ENCODE measurements around the gene MOV10.
A peak's percentile ranks its signal among the peaks of the same experiment; 100 is the strongest.

Gene MOV10

DNA sequence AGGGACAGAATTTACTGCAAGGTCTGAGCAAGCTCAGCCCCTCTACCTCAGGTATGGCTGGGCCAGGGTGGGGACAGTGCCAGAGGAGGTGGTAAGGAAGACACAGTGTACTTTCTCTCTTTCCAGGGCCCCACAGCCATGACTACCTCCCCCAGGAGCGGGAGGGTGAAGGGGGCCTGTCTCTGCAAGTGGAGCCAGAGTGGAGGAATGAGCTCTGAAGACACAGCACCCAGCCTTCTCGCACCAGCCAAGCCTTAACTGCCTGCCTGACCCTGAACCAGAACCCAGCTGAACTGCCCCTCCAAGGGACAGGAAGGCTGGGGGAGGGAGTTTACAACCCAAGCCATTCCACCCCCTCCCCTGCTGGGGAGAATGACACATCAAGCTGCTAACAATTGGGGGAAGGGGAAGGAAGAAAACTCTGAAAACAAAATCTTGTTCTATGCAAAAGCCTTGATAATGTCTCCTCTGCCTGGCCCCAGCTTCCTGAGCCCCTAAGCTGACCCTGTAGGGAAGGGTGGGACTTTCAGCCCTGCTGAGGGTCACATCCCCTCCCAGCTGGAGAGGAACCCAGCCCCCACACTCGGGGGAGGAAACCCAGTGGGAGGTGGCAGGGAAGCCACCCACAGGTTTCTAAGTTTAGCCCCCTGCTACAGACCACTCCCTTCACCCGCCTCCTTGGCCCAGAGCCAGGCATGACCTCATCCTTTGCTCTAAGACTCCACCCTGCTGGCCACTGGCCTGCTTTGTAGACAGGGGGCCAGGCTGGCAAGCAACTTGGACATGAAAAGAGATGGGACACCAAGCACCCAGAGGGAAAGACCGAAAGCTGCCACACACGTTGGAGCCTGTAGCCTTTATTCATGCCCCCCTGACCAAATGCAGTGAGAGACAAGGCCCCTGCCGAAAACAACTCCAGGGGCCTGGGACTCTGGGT, 26.1 kb downstream of the MOV10 start:
- peak; percentile 41 for DNase-seq

DNA sequence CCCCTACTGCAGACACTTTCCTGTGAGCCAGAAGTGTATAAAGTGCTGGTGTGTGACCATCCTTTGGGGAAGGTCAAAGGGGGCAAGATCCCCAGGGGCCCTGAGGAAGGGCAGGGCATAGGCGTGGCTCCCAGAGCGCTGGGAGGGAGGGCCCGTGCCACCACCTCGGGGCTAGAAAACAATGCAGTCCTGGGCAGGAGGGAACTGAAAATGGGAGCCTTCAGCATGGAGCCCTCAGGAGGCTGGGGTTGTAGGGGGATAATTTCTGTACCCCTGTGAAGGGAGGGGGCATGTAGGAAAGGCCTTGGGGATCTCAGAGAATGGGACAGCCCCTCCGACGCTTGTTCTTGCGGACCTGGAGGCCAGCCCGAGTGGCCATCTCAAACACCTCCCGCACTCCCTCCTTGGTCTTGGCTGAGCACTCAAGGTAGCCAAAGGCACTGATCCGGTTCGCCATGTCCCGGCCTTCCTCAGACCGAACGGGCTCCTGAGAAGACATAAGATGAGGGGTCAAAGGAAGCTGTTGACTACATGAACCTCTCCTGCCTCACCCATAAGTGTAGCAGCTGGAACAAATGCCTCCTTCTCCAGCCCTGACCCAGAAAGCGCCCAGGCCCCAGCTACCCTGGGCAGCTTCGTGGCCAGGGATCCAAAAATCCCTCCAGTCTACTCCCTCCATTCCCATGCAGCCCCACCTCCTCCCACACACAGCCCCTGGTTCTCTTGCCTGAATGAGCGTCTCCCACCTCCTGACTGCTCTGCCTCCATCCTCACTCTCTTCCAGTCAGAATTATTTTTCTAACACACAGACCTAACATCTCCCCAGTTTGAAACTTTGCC, 27.0 kb downstream of the MOV10 start:
- DNase-seq = no peak

DNA sequence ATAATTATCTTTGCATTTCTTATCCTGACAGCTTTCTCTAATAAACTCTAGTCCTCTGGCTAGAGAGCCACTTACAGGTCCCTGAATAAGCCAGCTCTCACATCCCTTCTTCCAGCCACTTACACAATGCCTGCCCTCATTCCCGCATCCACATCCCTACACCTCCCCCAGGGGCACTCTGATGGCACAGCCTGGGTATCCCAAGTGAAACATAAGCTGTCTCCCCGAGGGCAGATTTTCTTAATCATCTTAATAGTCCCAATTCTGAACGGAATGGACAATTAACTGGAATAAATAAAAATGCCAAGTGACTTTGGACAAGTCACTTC, 27.6 kb downstream of the MOV10 start:
- DNase-seq = no peak

DNA sequence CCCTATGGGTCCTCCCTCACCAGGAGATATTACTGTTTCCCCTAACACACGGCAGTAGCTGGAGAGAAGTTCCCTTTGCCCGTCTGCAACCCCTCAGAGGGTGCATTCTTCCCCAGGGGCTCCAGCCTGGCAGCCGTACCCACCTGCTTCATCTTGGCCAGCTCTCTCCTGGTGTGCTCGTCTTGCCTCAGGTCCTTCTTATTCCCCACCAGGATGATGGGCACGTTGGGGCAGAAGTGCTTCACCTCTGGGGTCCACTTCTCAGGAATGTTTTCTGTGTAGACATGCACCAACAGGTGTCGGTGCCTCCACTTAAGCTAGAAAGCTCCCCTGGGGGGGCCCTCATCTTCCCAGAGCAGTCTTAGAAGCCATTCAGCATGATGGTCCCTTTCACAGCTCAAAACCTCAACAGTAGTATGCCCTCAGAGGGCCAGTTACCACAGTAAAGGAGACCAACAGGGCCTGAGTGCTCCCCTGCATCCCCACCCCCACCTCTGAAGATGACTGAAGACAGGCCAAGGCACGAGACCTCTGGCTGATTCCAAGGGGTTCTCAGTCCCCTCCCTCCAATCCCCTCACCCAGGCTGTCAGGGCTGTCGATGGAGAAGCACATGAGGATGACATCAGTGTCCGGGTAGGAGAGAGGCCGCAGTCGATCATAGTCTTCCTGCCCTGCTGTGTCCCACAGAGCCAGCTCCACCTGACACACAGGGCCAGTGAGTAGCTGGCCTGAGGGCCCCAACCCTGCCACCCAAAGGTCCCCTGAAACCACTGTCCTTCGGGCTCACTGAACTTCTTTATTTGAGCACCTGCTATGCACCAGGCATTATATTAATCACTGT, 28.2 kb downstream of the MOV10 start:
- no peak for DNase-seq

DNA sequence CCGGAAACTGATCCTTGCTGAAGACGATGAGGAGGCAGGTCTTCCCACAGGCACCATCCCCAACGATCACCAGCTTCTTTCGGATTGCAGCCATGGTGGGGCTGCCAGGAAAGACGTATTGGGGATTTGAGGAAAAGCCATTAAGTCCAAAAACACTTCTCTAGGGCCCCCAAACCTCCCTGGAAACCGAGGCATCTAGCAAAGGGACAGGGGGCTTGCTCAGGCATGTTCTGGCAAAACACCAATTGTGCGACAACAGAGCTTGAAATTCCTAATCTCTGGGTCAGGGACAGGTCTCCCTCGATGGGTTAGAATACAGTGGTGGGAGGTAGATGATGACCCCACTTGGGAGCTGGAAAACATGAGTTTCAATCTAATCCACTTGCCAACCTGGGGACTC, 29.2 kb downstream of the MOV10 start:
- no peak for DNase-seq

DNA sequence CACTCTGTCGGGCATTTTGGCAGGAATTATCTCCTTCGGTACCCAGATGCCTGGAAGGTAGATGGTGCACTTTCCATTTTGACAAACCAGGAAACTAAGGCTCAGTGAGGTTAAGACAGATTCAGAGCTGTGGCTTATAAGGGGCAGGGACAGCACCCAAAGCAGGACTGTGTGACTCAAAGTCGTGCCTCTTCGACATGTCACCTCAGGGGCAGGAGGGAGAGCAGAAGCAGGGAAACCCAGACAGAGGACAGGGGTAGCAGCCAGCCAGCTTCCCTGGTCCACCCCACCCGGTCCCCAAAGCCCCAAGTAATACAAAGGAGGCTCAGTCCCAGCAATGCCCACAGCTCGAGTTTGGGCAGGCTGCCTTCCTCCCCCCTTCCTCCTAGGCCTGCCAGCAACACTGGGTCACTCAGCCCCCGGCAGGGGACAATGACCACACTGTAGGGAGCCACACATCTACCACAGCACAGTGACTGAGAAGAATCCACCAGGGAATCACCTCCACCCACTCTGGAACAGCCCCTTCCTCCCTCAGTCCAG, 30.0 kb downstream of the MOV10 start:
- DNase-seq = no peak

DNA sequence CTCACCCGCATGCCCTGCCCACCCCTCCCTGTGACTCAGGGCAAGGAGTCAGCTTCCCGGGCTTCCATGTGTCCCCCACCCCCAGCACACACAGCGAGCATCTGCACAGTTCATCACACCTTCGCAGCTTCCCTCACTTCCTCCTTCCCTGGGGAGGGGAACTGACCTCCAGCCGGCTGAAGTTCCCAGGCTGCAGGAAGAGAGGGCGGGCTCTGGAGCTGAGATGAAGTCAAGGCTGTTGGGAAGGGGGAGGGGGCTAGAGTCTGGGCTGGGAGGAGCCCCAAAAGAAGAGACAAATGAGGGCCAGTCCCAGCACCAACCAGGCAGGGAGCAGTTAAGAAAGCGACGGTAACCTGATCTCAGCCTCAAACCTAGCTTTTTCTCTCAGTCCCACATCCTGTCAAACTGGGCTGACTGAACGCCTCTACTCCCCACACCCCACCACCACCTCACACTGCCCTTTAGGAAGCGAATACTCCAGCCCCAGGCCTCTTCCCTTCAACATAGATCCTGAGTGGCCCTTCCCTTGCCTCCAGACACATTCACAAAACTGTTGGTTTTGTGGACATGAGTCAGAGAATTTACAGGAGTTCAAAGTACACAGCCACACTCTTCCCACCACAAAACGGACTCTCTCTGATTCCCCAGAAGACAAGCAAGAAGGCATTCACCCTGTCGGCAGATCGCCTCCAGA, 30.6 kb downstream of the MOV10 start:
- DNase-seq = no peak

DNA sequence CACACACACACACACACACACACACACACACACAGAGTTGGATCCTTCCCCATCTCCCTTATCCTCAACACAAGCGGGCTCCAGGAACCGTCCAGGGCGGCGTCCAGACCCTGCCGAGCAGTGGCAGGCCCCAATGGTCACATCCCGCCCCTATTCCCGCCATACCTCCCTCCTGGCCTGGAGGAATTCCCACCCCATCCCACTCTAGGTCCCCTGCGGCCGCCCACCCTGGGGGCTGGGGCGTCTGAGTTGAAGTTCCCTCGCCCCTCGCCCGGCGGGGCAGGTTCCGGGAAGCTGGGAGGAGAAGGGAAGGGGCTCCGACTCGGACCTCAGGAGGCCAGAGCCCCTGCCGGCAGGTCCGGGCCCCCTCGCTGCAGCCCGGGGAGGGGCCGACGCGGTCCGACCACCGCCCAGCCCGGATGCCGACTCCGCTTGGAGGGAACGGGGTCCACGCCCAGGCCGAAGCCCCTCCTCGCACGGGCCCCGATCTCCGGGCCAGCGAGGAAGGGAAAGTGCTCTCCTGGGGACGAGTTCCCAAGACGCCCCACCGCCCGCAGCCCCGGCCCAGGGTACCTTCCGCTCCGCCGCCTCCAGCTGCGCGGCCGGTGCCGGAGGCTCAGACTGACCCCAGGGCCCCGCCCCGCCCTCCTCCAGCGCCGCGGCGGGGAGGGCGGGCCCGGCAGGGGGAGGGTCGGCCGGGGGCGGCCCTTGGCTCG, 32.2 kb downstream of the MOV10 start, which contains the start of gene RHOC:
Gene RHOC, minus strand, starts transcription at position 623 of the 716 bp plus-strand sequence. CDS start 3,328 bp downstream, outside the sequence.
- DNase-seq = no peak

DNA sequence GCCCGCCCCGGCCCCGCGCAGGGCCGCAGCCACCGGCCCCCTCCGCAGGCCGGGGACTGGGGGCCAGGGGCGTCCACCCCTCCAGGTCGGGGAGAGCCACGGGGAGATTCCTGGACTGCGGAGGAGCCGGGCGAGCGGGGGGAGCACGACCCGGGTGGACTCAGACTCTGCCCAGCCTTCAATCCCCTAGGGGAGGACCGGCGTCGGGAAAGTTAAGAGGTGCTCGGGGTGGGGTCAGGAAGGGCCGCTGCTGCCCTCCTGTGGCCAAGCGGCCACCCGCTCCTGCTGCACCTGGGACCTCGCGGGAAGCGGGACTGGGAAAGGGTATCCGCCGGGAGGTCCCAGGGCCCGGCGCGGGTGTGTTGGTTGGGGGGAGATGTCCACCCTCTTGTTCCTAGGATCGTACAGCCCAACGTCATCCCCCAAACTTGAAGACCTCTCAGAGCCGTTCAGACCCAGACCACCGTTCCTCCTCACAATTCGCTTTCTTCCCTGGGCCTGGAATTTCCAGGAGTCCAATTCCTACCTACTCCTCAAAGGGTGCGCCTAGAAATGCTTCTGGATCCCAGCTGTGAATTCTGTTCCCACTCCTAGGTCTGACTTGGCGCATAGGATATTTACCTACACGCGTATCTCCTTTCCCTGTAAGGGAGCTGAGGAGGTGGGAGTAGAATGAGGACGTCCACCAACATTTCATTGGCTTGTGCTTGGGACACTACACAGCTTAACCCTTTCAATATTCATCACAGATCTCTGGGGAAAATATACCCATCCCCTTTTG, 33.0 kb downstream of the MOV10 start:
- DNase-seq = peak; percentile 52

DNA sequence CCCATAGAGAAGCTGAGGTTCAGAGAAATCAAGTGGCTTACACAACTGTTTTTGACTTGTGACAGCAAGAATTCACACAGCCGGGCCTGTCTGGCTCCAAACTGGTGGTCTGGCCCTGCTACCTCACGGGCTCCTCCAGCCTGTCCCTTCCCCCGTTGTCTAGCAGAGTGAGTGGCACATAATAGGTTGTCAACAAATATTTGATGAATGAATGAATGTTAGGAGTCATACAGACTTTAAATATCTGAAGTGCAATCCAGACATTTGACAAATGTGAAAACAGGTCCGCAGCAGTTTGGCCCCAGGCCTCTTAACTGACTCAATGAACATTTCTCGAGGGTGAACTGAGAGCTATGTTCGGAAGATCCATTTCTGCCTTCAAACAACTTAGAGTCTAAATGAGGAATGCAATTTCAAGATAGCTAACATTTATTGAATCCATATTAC, 33.6 kb downstream of the MOV10 start:
- no peak for DNase-seq

DNA sequence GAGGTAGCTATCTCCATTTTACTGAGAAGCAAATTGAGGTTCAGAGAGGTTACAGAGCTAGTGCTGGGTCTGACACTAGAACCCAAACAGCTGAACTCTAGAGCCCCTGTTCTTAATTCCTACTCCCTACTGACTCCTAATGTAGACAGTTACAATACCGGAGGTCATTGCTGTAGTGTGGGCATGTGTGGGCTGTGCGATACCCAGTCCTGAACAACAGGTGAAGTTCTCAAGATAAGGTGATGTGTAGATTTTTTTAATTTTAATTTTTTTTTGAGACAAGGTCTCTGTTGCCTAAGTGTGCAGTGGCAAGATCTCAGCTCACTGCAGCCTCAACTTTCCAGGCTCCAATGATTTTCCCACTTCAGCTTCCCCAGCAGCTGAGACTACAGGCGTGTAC, 34.0 kb downstream of the MOV10 start:
- no peak for DNase-seq

DNA sequence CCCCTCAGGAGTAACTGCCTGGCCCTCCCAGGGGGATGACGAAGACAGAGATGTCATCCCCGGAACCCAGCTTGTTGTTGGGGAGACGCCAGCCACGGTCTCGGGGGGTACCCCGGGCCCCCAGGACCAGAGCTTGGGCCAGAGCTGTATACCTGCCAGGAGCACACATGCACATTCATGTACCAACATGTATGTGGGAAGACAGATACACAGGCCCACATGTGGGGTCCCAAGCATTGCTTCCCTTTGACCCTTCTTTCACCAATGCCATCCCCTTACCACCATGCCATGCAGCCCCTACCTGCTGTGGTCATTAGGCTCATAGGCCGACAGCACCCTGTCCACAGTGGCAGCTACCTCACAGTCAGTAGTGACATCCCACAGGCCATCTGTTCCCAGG, 35.7 kb downstream of the MOV10 start:
- DNase-seq = no peak

DNA sequence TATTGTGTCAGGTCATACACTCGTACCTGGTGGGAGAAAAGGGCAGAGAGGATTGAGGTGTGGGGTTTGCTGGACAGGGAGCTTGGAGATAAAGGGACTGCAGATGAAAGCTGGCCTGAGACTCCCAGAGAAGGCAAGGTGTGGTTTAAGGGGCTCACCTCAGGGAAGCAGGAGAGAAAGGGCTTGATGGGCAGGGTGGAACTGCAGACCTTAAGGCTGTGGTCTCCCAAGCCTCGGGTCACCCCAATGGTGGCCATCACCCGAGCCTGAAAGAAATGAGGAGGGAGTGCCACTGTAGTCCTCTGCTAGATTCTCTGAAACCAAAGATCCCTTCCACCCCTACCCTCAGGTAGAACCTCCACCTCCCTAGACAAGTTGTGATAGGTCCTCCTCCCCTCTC, 36.1 kb downstream of the MOV10 start:
- no peak for DNase-seq

DNA sequence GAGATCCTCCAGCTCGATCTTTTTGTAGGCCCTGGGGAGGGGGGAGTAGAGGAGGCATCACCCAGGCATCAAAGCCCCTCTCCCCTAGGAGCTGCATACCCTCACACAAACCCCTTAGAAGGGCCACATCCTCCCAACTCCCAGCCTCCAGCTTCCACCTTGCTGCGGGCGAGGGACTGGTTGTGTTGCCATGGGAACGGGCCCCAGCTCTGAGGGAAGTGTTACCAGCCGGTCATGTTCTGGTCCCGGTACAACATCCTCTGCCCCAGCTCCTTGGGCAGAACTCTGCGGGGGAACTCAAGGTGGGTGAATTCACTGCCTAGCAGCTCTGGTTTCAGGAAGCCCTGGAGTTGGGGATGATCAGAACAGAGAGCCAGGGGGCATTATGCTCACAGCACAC, 36.6 kb downstream of the MOV10 start:
- no peak for DNase-seq

DNA sequence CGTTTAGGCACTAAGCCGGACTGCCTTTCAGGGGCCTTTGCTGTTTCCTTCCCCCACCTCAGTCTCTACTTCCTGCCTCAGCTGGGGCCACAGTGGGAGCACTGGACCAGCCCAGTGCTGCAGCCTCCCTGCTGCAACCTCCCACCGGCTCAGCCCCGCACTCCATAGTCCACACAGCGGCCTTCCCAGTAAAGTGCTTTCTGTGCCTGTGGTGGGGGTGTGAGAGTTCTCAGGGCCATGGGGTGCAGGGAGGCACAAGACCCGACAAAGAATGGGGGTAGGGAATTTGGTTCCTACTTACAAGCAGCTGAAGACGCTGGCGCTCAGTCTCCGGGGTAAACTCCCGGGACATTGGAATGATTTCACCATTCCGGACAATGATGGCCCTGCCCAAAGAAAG, 37.2 kb downstream of the MOV10 start:
- no peak for DNase-seq

DNA sequence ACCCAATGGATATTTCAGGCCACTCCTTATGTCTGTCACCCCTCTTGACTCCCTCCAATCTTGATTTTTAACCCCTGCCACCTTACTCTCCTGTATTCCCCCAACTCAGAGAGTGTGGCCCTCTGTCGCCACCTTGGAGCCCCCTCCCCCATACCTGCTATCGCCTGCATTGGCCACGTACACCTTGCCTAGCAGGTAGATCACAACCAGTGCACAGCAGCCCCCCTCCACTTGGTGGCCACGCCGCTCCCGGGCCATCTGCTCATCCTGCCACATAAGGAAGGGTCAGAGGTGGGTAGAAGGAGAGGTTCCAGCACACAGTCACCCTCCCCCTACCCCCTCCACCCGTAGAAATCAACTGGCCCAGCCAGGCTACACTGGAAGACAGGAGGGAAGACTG, 37.7 kb downstream of the MOV10 start:
- DNase-seq = no peak

DNA sequence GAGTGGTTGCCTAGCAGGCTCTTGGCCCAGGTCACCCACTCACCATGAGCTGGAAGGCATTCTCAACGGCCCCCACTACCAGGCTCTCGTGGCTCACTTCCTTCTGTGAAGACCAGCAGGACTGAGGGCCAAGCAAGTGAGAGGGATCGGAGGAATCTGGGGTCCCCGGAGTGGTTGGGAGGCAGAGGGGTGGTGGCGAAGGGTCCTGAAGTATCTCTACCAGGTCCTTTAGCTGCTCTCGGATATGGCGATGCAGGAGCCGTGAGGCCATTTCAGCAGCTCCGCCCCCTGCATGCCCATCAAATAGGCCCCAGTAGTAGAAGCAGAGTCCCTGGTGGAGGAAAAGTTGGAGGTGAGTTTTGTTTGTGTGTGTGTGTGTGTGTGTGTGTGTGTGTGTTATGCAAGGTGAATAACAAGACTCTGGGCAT, 38.3 kb downstream of the MOV10 start:
- DNase-seq = no peak

DNA sequence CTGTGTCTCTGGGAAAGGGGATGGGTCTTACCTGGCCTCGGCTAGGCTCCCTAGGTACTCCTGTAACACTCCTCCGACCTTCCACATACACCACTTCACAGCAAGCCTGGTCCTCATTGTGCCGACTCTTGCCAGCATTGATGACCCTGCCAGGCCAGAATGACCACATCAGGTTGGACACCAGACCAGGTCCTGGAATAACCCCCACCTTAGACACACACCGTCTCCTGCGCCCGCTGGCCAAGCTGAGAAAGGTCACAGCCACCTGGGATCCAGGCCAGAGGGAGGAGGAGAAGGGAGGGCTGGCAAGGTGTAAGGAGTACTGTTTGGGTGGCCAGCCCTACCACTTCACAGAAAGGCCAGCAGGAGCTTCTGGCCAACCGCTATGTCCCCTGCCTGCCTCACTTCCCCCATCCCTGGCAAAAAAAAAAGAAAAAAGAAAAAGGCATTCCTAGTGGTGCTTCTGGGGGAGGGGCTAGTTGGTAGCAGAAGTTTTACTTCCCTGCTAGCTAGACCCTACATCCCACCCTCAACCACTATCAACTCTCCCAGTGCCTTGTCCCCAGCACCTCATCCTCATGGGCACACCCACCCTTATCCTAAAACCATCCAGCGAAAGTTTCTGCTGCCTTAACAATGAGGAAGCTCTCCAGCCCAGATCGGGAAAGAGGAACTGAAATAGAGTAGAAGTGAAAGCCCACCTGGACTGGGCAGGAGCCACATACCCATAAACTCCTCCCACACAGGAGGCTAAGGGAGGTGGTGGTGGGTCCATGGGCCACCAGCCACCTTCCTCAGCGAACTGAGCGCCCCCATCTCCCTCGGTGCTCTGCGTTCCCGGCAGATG, 39.2 kb downstream of the MOV10 start:
- DNase-seq = no peak
